ENCODE results near the gene PHLDA1. TPM values are rescaled to one million over a fixed set of nuclear protein-coding genes. Genes with fewer than 3 reads are reported as not detected.

The PHLDA1 gene
- total RNA-seq, 1 donor from 2014 or later: 16.2 TPM

DNA sequence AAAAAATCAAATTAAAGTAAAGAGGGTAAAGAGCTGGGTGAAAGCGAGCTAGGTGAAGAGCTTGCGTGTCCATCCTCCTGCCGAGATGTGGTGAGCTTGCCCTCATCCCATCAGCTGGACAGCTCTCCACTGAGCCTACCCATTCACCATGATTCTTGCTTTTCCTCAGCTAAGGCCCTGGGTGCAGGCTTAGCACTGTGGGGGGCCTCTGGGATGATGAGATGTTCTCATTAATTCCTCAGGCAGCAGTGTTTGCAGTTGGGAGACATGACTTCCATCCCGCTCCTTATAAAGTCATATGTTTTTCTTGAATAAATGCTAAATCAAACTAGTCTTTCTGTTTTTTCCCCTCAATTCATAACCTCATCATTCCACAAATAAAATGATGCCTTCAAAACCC lies 18.0 kb downstream of the PHLDA1 start:
- TF ChIP-seq, protein P1, sequence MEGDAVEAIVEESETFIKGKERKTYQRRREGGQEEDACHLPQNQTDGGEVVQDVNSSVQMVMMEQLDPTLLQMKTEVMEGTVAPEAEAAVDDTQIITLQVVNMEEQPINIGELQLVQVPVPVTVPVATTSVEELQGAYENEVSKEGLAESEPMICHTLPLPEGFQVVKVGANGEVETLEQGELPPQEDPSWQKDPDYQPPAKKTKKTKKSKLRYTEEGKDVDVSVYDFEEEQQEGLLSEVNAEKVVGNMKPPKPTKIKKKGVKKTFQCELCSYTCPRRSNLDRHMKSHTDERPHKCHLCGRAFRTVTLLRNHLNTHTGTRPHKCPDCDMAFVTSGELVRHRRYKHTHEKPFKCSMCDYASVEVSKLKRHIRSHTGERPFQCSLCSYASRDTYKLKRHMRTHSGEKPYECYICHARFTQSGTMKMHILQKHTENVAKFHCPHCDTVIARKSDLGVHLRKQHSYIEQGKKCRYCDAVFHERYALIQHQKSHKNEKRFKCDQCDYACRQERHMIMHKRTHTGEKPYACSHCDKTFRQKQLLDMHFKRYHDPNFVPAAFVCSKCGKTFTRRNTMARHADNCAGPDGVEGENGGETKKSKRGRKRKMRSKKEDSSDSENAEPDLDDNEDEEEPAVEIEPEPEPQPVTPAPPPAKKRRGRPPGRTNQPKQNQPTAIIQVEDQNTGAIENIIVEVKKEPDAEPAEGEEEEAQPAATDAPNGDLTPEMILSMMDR (IDR thresholded peaks at IDR 0.05): no peak
- DNase-seq (no peak), ATAC-seq (no peak)
- intact Hi-C loops (cut with DNase I): no loop called here
- no peak overlapping the region for H3K4me3 ChIP-seq
- no peaks in the 10 kb centered on the region for H3K9me3 ChIP-seq
- no peaks in the 10 kb centered on the region for H3K36me3 ChIP-seq
- H3K27me3 ChIP-seq: no peaks in the 10 kb centered on the region
- no peak overlapping the region for H3K27ac ChIP-seq
- H3K4me1 ChIP-seq: peaks cover 12% of the 10 kb centered on the region

DNA sequence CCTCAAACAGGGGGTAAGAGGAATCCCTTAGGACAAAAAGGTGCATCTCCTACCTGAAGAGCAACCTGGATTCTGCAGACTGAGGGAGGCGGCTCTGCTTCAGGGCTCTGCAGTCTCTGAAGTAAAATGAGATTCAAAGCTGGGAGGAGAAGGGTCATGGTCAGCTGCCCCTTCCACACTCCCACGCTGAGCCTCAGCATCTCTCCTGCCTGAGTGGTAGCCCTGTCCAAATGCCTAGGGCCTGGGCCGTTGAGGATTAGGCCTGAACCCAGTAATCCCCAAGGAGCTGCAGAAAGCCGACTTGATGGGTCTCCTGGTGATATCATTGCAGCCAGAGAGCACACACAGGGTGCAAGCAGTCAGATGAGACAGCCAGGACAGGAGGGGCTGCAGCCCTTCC lies 18.9 kb downstream of the PHLDA1 start:
- H3K27ac ChIP-seq: no peak overlapping the region
- intact Hi-C loops (cut with DNase I): no loop called here
- no peaks in the 10 kb centered on the region for H3K36me3 ChIP-seq
- DNase-seq (no peak), ATAC-seq (no peak)
- H3K4me1 ChIP-seq: peaks cover 2% of the 10 kb centered on the region
- no peaks in the 10 kb centered on the region for H3K9me3 ChIP-seq
- no peaks in the 10 kb centered on the region for H3K27me3 ChIP-seq
- no peak overlapping the region for H3K4me3 ChIP-seq
- TF ChIP-seq, protein P1 (IDR thresholded peaks at IDR 0.05): no peak

DNA sequence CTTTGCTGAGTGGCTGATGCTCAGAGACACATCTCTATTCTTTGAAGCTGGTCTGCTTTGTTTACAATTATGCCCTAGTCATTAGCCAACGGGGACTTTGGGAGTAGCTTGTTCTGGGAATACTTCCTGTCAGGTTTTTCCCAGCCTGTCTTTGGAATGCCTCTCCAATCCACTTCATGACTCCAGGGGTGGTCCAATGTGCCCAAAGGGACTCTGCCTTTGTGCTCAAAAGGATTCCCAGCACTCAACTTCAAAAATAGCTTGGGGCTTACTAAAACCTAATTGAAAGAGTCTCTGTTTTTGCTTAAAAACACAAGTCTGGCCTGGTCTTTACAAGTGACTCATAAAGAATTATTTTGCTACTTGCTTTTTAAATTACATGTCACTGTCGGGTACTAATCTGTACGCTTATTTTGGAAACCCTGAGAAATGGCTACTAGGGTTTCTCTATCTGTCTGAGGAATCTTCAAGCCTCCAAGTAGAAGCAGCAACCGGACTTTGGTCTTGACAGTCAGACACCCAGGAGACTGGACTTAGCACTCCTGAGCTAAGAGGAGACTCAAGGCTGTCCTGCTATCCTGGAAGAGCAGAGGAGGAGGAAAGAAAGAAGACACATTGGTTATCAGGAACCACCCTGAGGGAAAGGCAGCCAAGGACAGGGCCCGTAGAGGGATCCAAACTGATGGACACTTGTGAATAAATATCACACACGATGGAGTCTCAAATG lies 20.7 kb downstream of the PHLDA1 start:
- H3K27ac ChIP-seq: no peak overlapping the region
- TF ChIP-seq, protein P1 (IDR thresholded peaks at IDR 0.05): no peak
- H3K9me3 ChIP-seq: no peaks in the 10 kb centered on the region
- no peaks in the 10 kb centered on the region for H3K4me1 ChIP-seq
- H3K4me3 ChIP-seq: no peak overlapping the region
- ATAC-seq (no peak), DNase-seq (no peak)
- intact Hi-C loops (cut with DNase I): no loop called here
- no peaks in the 10 kb centered on the region for H3K27me3 ChIP-seq
- no peaks in the 10 kb centered on the region for H3K36me3 ChIP-seq

DNA sequence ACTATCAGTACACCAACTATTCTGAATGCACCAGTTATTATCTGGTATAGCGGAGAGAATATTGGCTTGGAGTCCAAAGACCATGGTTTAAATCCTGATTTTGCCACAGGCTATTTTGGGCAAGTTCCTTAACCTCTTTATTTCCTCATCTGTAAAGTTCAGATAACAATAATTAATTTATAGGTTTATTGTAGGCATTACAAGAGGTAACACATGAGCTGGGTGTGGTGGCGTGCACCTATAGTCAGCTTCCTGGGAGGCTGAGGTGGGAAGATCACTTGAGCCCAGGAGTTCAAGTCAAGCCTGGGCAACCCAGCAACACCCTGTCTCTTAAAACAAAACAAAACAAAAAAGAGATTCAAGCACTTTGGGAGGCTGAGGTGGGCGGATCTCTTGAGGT lies 23.1 kb downstream of the PHLDA1 start:
- H3K4me3 ChIP-seq: no peak overlapping the region
- DNase-seq (no peak), ATAC-seq (no peak)
- intact Hi-C loops (cut with DNase I): no loop called here
- TF ChIP-seq, protein P1 (IDR thresholded peaks at IDR 0.05): no peak
- H3K36me3 ChIP-seq: no peaks in the 10 kb centered on the region
- H3K27ac ChIP-seq: no peak overlapping the region
- H3K27me3 ChIP-seq: no peaks in the 10 kb centered on the region
- H3K9me3 ChIP-seq: no peaks in the 10 kb centered on the region
- no peaks in the 10 kb centered on the region for H3K4me1 ChIP-seq

DNA sequence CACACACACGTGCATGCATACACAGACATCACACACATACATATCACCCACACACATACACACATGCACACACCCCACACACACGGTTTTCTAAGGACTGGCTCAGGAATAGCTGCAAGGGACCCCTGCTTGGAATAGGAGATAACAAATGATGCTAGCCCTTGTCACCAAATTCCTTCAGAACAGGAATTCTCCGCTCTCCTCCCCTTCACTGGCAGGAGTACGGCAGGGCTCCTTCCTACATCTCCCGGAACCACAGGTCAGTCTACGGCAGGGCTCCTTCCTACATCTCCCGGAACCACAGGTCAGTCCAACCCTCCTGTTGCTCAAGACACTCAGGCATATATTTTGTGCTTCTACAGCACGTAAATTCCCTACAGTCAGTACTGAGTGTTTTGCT lies 23.9 kb downstream of the PHLDA1 start:
- TF ChIP-seq, protein P1 (IDR thresholded peaks at IDR 0.05): no peak
- H3K4me1 ChIP-seq: no peaks in the 10 kb centered on the region
- no peaks in the 10 kb centered on the region for H3K27me3 ChIP-seq
- no peak for DNase-seq
- intact Hi-C loops (cut with DNase I): no loop called here
- no peaks in the 10 kb centered on the region for H3K36me3 ChIP-seq
- H3K27ac ChIP-seq: no peak overlapping the region
- H3K4me3 ChIP-seq: no peak overlapping the region
- ATAC-seq: no peak
- H3K9me3 ChIP-seq: no peaks in the 10 kb centered on the region
